Central memory CD4-positive, alpha-beta T cell (primary cell): ENCODE measurements around the gene TMEM212.
"Not testable (repeated sequence)": the region's sequence is repeated elsewhere in the genome, so short reads cannot be mapped to it uniquely, and the experiment has no call there.

ENCODE experiments used
- DNase-seq: peaks from one replicate; pipeline ENCODE4 v3.0.0; 2022

Gene TMEM212

DNA sequence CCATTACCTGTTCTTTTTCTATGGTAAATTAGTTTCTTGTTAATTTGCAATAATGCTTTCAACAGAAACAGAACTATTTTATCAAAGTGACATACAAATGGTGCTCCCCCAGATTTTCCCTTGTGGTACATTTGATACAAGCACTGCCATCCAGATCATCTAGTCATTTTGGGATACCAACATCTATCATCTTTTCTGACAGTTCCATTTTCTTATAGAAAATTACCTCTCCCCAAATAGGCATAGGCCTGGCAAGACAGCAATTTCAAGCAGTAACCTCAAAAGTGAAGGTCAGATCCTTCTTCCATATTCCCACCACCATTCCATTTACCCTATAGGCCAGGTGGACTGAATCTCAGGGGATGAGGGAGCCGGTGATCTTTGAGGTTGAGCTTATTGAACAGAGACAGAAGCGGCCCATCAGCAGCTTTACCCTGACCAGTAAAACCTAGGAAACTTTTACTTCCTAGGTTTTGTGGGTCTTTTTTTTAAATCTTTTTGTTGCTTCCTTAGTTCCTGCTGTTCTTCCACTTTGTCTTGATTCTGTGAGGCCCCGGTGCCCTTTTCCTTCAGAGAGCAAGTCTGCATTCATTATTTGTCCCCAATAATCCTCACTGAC, 29.8 kb upstream of the TMEM212 start:
- DNase-seq, result no peak

DNA sequence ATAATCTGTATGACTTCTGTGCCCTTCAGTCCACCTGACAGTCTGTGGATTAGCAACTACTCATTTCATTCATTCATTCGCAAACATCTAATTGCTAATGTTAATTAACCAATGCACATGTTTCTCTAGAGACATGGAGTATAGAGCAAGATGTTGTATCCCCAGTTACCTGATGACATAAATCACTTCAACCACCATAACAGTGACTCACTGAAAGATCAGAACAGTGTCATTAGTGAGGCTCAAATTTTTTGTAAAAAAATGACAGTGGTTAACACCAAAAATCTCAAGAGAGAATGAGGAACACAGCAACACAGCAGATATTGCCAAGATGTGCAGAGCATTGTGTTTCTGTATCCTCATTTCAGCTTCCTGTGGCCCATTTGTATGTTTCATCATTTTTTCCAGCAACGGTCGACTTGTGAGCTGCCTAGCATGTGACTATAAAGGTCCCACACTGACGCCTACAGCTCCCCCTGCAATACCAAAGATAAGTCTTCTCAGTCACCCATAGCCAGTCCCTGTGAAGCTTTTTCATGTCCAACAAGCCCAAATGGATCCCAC, 29.2 kb upstream of the TMEM212 start:
- DNase-seq, result no peak

DNA sequence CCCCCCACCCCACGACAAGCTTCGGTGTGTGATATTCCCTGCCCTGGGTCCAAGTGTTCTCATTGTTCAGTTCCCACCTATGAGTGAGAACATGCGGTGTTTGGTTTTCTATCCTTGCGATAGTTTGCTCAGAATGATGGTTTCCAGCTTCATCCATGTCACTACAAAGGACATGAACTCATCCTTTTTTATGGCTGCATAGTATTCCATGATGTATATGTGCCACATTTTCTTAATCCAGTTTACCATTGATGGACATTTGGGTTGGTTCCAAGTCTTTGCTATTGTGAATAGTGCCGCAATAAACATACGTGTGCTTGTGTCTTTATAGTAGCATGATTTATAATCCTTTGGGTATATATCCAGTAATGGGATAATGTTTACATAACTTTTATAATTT, 28.5 kb upstream of the TMEM212 start:
- DNase-seq, result not testable (repeated sequence)

DNA sequence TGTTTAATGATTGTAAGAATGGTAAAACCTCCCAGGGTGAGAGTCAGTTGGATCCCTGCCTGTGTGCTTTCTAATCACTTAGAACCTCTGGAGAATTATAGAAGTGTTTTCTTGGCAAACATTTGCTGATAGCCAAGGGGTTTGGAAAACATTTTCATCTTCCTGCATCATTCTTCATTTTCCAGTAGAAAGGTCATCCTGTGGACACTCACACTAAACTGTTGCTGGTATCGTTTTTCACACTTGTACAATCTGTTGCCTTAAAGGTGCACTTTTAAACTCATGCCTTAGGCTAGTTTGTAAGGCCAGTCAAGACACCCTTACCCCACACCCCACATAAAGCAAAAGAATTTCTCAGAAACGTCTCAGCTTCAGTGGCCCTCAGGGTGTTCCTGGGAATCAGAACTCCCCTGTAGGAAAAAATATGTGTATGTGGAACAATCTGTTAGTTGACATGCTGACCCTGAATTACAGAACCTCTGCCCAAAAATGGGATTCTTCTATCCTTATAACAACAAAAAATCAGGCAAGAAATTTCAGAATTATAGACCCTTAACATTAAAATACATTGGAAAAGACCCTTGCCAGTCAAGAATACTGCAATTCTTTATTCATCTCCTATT, 27.1 kb upstream of the TMEM212 start:
- DNase-seq, result no peak

DNA sequence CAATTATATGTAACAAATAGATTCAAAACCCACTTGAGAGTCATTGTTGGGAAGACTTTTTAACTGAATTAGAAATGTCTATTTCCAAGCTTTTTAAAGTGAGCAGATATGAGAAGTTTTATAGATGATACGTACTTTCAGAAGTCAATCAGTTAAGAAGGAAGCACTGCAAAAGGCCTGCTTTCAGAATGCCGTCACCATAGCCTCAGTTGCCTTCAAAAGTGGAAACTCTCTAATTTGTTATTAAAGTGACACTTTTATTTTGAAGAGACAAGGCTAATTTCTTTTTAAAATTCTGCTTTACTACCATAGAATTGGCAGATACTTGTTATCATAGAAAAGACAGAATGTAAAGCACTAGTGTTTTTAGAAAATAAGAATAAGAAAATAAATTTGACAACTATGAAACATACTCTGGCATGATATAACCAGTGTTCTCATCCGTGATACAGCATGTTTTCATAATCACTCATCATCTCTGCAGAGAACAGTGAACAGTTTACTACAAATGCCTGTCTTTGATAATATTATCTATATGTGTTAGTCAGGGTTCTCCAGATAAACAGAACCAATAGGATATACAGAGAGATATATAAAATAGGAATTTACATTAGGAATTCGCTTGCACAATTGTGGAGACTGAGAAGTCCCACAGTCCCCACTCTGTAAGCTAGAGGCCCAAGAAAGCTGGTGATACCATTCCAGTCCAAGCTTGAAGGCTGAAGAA, 25.9 kb upstream of the TMEM212 start:
- no peak for DNase-seq

DNA sequence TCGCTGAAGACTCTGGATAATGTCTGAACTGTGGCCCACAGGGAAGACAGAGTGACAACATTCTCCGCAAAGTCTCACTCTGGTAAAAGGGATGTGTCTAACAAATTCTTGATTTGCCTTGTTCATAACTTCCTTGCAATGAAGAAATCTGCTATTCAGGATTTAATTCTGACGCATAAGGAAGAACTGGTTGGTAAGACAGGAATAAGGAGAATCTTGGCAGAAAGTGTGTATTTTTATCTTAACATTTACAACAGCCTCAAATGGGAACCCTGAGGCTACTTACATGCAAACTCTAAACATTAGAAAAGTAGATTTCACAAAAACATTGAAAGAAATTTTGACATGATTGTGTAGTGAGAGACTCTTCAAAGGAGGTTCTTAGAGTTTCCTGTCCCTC, 22.1 kb upstream of the TMEM212 start:
- DNase-seq, result no peak

DNA sequence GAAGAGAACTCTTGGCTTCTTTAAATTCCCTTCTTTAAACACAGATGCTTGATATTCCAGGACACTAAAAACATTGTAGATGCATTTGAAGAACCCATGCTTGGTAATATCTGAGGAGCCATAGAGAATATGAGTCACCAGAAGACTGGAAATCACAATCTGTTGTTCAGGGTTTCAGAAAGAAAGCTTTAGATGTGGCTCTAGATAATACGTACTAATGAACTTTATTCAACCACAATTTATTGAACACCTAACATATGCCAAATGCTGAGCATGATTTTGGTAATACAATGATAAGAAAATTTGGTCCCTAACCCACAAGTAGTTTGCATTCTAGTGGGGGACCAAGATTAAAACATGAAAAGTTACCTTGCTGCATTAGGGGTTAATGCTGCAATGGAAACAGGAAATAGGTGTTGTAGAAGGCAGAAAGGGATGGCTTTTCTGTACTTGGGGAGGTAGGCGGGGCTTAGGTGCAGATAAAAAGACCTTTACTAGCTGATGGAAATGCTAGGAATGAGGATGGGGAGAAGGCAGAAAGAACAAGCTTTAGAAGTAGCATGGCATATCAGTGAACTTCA, 21.3 kb upstream of the TMEM212 start:
- no peak for DNase-seq

DNA sequence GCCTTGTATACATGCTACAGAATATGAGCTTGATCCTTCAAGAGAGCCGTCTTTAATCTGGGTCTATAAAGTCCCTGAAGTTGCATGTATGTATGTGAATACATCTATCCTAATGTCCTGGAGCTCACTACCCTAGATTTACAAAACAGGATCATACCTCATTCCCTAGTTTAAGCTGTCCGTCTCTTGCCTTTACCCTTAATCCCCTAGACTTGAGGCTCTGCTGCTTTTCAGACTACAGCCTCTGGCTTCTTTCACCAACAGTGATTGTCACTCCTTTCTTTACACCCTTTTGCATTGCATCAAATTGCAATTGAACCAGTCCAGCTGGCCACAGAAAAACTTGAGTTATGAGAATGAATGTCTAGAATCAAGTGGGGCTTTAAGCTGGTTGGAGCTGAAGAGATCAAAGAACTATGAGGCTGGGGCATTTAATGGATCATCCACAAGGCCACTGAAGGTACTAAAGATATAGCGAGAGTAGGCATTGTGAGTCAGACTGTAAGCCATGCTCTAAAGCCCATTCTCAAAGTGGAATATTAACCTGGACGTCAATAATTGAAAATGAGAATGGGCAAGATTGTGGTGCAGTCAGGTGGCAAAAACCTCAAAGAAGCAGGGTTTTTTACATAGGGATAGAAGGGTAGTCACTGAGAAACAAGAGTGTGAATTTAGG, 20.6 kb upstream of the TMEM212 start:
- no peak for DNase-seq

DNA sequence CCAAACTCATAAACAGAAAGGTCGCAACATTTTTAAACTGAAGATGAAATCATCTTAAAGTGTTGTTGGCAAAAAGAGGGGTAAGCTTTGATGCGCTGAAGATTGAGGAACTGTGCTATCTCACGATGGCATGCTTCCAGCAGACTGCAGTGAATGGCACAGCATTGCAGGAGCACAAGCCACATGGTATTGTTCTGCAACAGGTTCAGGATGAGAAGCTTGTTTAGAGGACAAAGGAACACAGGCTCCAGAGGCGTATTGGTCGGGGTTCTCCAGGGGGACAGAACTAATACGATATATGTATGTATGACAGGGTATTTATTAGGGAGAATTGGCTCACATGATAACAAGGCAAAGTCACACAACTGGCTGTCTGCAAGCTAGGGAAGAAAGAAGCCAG, 19.0 kb upstream of the TMEM212 start:
- DNase-seq, result no peak

DNA sequence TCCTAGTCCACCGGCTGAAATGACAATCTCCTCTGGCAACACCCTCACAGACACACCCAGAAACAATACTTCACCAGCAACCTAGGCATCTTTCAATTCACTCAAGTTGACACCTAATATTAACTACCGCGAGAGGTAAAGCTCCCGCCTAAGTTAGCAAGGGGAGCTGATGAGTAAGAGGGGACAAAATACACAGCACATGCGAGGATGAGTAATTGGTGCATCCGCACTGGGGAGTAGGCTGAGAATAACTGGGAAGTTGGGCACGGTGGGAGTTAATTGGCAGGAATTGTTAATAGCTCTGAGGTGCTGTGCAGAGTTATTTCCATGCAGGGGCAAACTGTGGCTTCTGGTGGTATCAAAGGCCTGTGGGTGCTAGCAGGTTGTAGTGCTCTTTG, 18.3 kb upstream of the TMEM212 start:
- no peak for DNase-seq

DNA sequence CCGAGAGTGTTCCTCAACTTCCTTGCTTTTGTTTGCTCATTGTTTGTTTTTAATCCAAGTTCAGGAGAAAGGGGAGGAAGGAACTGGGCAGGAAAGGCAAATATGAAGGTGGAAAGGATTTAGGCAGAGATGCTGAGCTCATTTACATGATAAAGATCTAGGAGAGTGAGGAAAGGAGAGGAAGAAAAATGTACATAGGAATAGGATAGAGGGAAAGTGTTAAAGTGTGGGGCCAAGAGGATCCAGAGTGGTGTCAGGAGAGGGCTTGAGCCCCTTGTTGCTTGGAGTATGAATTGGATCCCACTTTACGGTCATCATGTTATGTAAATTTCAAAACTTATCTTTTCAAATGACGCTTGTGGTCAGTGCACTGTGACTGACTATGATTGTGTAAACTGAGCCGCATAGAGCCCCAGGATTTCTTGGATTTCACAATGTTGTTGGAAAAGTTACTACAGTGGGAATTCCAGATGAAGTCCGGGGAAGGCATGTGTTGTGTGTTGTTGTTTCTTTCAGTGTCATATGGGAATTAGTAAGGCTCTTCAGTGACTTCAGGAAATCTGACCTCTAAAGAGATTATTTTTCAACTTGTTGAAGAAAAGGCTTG, 17.8 kb upstream of the TMEM212 start:
- DNase-seq, result no peak

DNA sequence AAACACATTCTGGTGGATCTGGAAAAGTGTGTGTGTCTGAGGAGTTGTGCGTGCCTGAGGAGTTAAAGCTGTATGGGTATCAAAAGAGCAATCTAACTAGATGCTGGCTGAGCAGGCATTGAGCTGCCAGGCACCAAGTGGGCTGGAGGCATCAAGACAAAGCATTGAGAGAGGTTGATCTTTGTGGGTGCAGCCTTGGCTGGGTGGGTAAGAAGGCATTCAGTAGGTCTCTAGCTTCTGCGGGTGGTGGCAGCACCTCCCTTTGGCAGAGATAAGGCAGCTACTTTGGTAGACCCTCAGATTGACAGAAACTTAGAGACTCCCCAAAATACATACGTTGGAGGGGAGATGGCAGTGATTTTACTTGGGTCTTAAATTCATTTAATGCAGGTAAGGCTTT, 15.8 kb upstream of the TMEM212 start:
- no peak for DNase-seq

DNA sequence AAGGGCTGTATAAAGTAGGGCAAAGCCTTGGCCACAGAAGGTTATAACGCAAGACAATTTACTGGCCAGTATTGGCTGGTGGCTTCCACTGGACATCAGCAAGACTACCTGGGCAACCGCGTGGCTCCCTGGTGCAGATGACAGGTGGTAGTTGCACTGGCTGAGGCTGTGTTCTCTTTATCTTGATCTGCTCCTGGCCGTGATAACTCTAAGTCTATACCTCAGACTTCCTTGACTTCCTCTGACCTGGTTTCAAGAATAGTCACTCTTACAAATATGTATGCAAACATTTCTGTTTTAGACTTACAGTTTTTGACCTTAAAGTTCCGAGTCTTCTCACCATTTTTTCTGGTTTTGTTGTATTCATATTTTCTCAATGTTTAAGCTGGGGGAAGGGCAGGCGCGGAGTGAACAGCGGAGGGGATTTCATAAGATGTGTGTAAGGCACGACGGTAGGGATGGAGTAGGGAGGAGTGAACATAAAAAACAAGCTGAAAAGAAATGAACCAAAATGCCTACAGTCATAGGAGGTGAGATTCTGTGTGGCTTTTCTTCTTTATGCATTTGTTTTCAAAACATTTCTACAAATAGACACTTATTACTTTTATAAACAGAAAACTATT, 15.2 kb upstream of the TMEM212 start:
- no peak for DNase-seq

DNA sequence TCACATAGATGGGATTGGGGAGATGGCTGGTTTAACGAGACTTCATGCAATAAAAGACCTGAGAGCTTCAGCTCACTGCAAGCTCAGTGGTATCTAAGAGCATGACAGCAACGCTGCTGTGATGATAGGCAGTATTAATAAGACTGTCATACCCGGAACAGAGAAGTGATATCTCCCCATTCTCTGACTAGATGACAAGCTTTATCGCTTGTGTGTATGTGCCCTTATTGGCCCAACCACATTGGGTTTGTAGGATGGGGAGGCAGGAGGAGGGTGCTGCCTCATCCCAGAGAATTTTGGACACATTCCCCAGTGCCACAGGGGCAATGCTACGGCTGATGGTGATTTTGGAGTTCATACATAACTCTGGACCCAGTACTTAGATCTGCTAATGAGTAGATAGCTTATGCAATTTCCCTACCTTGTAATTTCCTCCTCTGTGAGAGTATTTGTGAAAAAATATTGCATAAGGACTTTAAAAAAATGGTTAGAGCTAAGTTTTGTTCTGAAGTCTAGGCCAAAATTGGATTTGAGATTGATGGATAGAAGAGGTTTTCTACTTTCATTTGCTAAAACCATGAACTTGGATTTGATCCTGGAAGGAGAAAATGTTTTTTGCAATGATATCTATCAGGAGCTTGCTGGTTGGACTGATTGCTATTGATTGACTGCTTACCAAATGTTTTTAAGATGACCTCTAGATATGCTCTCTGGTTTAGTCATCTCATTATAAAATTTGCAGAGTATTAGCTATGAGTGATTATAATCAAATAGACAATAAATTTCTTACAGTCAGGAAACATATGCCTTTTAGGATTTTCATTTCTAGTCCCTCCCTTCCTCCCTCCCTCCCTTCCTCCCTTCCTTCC, 14.0 kb upstream of the TMEM212 start:
- no peak for DNase-seq

DNA sequence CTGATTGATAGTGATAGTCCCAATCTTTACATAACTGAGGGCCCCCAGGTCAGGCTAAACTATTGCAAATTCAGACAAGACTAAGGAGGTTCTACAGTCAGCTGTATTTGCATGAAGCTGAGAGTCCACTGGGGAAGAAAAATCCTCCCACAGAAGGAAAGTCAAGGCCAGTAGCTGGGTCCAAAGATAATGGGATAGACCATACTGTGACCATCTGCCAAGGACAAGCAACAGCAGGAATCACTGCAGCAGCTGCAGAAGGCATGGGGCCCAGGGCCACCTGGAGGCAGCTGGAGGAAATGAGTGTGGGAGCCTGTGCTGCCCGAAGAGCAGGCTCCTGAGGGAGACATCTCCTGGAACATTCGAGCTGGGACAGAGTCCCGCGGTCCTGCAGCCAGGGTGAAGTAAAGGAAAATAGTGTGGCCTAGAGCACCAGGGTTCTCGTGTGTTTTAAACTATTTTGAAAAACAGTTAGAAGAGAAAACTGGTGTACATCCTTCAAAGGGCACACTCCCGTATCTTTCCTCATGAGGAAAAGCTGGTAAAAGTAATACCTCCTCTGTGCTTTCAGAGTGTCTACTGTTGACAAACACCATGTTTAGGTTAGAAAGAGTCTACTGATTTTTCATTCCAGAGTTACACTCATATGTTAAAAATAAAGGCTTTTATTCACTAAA, 13.2 kb upstream of the TMEM212 start:
- DNase-seq, result no peak

DNA sequence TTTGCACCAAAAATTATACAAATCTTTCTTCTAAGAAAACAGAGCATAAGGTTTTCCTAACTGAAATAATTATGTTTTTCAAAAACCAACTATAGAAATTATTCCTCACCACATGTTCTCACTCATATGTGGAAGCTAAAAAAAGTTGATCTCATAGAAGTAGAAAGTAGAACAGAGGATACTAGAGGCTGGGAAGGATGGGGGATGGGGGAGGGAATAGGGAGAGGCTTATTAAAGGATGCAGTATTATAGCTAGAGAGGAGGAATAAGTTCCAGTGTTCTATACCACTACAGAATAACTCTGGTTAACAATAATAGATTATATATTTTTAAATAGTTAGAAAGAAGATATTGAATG, 12.7 kb upstream of the TMEM212 start:
- no peak for DNase-seq

DNA sequence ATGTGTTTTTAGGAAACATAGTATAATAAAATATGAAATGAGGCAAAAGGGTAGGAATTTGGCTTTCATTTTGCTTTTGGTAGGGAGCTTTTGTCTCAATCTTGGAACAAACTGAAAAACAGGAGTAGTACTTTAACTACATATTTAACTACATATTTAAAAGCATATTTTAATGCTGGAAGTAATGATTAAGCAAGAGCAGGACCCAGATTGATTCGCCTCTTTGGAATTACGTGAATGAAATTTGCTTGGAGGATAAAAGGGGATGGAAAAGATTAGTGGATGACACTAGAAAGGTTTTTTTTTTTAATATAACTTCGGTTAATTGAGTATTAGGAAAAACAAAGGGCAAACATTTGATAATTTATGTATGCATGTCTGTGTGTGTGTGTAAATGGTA, 11.2 kb upstream of the TMEM212 start:
- DNase-seq, result no peak

DNA sequence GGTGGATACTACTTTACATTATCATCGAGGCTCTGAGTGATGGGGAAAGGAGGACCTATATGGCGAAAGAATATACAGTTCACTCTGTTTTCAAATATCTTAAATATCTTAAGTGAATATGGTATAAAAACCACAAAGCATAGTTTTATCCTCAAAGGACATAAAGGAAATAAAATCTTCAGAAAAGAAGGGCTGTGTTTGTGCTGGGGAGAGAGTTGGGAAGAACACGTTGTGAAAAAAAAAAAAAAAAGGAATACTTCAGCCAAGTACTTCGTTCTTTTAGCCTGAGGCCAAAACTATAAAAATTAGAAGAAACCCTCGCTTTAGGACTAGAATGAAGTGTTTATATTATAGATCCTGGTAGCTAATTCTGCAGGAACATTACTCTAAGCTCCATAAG, 10.2 kb upstream of the TMEM212 start:
- no peak for DNase-seq

DNA sequence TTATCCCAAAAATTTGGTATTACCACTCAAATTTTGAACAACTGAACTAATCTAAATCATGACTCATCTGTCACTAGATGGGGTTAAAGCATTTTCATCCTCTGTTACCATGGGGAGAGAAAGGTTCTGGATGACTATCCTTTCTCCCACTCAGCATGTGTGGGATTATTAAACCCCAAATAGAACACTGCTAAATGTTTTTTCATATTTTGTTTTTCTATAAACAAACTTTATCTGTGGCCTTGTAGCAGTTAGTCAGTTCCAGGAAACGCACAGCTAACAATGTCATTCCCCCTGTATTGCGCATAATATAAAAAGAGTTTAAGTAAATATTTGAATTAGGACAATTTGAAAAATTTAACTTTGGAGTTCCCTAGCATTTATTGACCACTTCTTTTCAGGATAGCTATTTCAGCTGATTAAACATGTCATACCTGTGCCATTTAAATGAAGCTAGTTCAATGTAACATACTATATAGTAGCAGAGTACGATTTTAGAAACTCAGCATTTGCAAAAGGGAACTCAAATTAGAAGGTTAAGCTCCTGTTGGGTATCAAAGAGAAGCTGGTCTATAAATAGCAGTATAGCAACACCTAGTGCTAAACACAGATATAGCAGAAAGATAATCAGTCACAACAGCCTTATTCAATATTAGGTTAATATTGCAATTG, 9.2 kb upstream of the TMEM212 start:
- no peak for DNase-seq

DNA sequence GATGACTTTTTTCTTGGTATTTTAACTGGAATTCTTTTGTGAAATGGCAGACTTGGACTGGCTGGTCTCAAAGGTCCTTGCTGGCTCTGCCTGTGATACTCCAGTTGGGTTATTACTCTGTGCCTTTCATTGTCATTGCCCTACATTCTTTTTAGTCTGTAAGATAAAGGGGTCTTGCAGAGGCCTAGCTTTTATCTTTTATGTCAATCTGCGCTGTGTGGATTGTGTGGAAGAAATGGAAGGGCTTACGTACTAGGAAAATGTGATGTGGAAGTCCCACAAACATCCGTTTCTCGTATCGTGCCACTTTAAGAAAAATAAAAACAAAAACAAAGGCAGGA, 8.7 kb upstream of the TMEM212 start:
- no peak for DNase-seq
